ACC112 (cell line): ENCODE measurements around the gene CENPVL1.

Experiments used
- H2AFZ ChIP-seq: fragments of 200-600 bp; sonication (generic); one replicate; pipeline ENCODE4 v1.6.0; 2017; ENCODE audit warnings: antibody characterized with exemption, low read length; ENCODE audit not compliant: unreplicated experiment
- H3K27ac ChIP-seq: fragments of 200-600 bp; sonication (generic); 2 replicates; pipeline ENCODE4 v1.5.1; 2014; ENCODE audit warnings: low read depth, mild to moderate bottlenecking, antibody characterized with exemption, low read length, moderate library complexity
- H3K27me3 ChIP-seq: fragments of 200-600 bp; sonication (generic); 2 replicates; pipeline ENCODE4 v1.6.1; 2014; ENCODE audit warnings: mild to moderate bottlenecking, antibody characterized with exemption, low read length, moderate library complexity, mixed read lengths; ENCODE audit not compliant: insufficient read depth
- H3K36me3 ChIP-seq: fragments of 200-600 bp; sonication (generic); 2 replicates; pipeline ENCODE4 v1.6.1; 2016; ENCODE audit warnings: mild to moderate bottlenecking, antibody characterized with exemption, low read length, moderate library complexity, mixed read lengths; ENCODE audit not compliant: insufficient read depth
- H3K4me1 ChIP-seq: fragments of 200-600 bp; sonication (generic); one replicate; pipeline ENCODE4 v1.6.1; 2016; ENCODE audit warnings: low read length, mixed read lengths; ENCODE audit not compliant: insufficient read depth, unreplicated experiment, control insufficient read depth
- H3K4me3 ChIP-seq: fragments of 200-600 bp; sonication (generic); 2 replicates; pipeline ENCODE4 v1.5.1; 2014; ENCODE audit warnings: mild to moderate bottlenecking, low read depth, low read length
- H3K79me2 ChIP-seq: fragments of 200-600 bp; sonication (generic); one replicate; pipeline ENCODE4 v1.6.0; 2016; ENCODE audit warnings: low read length; ENCODE audit not compliant: control insufficient read depth, unreplicated experiment, insufficient read depth

The CENPVL1 gene

DNA sequence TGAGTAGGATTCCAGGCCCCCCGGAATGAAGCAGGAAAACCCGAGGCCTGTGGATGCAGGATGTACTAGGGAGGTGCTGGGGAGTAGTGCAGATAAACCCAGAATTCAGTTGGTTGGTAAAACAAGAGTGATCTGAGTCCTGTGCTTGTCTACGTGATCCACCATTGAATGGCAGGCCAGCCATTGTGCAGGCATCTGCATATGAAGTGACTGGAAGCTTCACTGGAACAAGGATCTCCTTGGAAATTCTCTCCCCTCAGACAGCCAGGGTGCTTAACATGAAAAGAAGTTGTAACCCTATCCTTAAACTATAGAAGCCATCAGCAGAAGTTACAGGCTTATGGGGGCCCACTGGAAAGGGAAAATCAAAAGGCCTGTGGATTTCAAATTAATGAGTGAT, 32.3 kb downstream of the CENPVL1 start:
- Histone ChIP-seq H3K27ac (no peak overlapping the region), H3K4me1 (peaks cover 5% of the 10 kb centered on the region), H3K4me3 (peak overlapping the region; percentile 86), H3K79me2 (peaks cover 7% of the 10 kb centered on the region), H3K36me3 (no peaks in the 10 kb centered on the region; the same call in 1 of the 2 replicates), H3K27me3 (peaks cover 17% of the 10 kb centered on the region), H2AFZ (peak overlapping the region; percentile 99)

DNA sequence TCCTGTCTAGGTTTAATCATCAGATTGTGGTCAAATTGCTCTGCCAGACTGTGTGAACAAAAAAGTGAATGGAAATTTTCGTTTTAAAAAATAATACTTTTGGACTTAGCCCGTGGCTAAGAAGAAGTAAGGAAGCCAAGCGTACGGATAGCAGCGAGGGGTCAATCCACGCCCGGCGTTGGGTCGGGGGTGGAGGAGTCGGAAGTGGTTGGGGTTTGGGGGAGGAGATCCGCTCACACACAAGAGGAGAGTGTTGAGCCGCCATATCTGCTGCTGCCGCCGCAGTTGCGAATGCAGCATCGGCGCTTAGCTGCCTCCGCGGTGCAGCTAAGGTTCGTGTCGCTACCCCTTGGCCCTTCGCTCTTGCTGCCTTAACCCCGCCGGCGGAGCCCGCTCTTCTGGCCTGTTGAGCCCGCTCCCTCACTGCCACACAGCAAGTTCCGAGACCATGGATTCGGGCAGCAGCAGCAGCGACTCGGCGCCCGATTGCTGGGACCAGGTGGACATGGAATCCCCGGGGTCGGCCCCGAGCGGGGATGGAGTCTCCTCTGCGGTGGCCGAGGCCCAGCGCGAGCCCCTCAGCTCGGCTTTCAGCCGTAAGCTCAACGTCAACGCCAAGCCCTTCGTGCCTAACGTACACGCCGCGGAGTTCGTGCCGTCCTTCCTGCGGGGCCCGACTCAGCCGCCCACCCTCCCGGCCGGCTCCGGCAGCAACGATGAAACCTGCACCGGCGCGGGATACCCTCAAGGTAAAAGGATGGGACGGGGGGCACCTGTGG, 33.1 kb downstream of the CENPVL1 start, which contains the start of gene GSPT2:
GSPT2 (plus strand) TSS at position 264 of the 779 bp plus-strand sequence; CDS start at position 449, 185 bp downstream.
- Histone ChIP-seq H3K79me2 (peaks cover 7% of the 10 kb centered on the region), H3K27ac (peak within 1 kb of the TSS; percentile 18), H2AFZ (peak within 1 kb of the TSS; percentile 99), H3K27me3 (peaks cover 12% of the 10 kb centered on the region; the same call in 1 of the 2 replicates), H3K4me1 (peaks cover 5% of the 10 kb centered on the region), H3K36me3 (no peaks in the 10 kb centered on the region; the same call in 1 of the 2 replicates), H3K4me3 (peak within 1 kb of the TSS; percentile 86)

DNA sequence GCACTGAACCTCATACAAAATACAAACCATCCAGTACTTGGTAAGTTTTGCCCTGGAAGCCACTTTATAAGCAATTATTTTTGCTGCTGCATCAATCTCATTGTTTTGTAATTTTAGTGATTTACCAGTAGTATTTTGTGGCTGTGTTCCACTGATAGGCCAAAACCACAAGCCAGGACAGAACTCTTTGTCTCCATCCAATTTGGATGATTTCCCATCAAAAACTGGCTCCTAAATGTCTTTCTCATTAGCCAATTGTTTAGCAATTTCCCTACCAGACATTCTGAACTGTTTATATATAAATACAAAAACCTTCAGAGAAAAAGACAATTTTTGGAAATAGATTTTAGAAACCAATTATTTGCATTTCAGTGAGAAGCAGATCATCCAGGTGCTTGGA, 37.4 kb downstream of the CENPVL1 start:
- Histone ChIP-seq H2AFZ (no peak overlapping the region), H3K4me3 (no peak overlapping the region), H3K79me2 (peaks cover 7% of the 10 kb centered on the region), H3K4me1 (peaks cover 5% of the 10 kb centered on the region), H3K27me3 (no peaks in the 10 kb centered on the region), H3K36me3 (no peaks in the 10 kb centered on the region; the same call in 1 of the 2 replicates), H3K27ac (no peak overlapping the region)

DNA sequence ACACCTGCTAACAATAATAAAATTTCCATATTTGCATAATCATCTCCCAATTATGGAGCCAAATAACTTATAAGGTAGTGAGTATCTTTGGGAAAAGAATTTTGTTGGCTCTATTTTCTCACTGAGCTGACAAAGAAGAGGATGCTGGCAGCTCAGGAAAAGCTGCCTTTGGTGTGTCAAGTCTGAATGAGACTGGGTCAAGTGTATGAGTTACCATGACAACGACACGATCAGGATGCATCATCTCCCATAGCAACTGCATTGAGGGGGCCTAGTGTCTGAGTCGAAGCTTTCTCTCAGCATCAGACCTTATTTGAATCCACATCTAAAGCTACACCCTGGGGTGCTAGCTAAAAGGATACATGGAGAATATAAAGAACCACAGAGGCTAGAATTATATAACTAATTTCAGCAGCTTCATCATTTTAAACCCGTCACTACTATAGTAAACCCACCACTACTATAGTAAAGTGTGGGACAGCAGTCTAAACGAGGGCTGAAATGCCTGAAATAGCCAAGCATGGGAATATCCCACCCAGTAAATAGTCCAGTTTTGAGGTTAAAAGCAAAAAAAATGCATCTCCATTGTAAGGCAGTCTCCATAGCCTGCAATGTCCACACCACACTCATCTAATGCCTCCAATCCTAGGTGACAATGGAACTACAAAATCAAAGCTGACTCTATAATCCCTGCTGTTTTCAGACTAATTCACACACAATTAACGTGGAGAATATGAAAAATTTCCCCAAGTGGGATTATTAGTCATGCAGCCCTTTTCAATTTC, 48.9 kb downstream of the CENPVL1 start:
- Histone ChIP-seq H3K27me3 (no peaks in the 10 kb centered on the region; the same call in 1 of the 2 replicates), H3K36me3 (no peaks in the 10 kb centered on the region), H3K4me1 (no peaks in the 10 kb centered on the region), H3K4me3 (no peak overlapping the region), H3K79me2 (no peaks in the 10 kb centered on the region), H2AFZ (no peak overlapping the region), H3K27ac (no peak overlapping the region)

DNA sequence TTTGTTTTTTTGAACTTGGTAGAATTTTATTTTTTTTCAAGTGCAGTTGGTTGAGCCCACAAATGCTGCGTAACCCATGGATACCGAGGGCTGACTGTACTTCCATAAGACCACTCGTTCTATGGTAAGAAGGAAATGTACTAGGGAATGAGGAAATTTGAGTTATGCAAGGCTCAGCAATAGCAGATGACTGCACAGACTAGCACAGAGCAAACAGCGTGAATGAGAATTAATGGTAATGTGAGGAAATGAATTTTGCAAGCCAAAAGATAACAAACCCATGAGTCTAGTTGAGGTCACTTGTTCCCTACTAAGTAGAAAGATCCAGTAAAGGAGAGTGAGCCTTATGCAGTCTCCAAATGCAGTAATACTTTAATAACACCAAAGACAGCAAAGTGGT, 50.3 kb downstream of the CENPVL1 start:
- no peaks in the 10 kb centered on the region for H3K4me1 ChIP-seq
- no peaks in the 10 kb centered on the region; the same call in 1 of the 2 replicates for H3K27me3 ChIP-seq
- no peak overlapping the region for H3K4me3 ChIP-seq
- H3K79me2 ChIP-seq, result no peaks in the 10 kb centered on the region
- H3K27ac ChIP-seq, result no peak overlapping the region
- no peak overlapping the region for H2AFZ ChIP-seq
- H3K36me3 ChIP-seq, result no peaks in the 10 kb centered on the region
